K562 treated with DMSO at 1 percent for 24 hours (cell line): ENCODE data around the gene AKR1A1. TPM values are rescaled to one million over a fixed set of nuclear protein-coding genes. Genes with fewer than 3 reads are reported as not detected.

Experiments used
- total RNA-seq: library from RNA; unstranded; fragments of 300-600 nt; gene quantifications from 2 replicates; pipeline ENCODE4 v1.2.3, GENCODE V29; 2022; ENCODE audit warnings: low read depth; ENCODE audit not compliant: insufficient read depth

The AKR1A1 gene
- 191 and 214 TPM in 2 replicates for total RNA-seq

DNA sequence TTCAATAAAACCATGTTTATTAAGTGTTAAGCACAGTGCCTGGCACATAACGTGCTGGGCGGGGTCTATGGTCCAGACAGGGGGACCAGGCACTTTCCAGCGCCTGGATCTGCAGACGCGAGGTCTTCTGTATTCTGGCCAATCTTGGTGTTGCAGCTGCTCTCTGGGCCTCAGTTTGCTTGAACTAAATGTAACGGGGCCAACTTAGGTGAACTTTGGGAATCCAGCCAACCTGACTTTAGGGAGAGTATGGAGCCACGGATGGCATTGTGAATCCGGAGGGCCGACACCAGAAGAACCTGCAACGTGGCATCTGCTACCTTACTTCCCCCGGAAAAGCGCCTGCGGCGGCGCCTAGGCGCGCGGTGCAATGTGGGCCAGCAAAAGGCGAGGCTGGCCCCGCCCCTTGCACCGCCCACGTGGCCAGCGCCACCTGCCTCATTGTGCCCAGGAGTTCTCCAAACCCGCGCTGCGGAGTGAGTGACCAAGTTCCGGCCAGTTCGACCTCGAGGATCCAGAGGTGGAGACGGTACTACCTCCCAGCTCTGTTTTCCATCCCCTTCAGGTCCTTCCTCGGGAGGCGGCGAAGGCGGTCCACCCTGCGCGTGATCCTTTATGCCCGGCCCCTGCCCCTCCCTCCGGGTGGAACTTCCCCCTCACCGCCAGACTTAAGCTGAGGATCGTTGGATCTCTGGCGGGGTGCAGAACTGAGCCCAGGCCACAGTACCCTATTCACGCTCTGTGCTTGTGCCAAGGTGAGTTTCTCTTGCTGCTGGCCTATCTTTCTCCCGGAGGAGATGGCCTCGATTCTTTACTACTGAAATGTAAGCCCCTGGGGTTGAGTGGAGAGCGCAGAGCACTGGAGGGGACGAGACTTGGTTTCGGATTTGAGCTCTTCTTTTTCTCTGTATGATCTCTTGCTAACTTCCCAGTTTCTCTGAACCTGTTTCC, at the start of gene AKR1A1:
Gene AKR1A1 (plus strand): TSS at position 426 of the 951 bp plus-strand sequence. CDS start 10,969 bp downstream, outside the sequence.

DNA sequence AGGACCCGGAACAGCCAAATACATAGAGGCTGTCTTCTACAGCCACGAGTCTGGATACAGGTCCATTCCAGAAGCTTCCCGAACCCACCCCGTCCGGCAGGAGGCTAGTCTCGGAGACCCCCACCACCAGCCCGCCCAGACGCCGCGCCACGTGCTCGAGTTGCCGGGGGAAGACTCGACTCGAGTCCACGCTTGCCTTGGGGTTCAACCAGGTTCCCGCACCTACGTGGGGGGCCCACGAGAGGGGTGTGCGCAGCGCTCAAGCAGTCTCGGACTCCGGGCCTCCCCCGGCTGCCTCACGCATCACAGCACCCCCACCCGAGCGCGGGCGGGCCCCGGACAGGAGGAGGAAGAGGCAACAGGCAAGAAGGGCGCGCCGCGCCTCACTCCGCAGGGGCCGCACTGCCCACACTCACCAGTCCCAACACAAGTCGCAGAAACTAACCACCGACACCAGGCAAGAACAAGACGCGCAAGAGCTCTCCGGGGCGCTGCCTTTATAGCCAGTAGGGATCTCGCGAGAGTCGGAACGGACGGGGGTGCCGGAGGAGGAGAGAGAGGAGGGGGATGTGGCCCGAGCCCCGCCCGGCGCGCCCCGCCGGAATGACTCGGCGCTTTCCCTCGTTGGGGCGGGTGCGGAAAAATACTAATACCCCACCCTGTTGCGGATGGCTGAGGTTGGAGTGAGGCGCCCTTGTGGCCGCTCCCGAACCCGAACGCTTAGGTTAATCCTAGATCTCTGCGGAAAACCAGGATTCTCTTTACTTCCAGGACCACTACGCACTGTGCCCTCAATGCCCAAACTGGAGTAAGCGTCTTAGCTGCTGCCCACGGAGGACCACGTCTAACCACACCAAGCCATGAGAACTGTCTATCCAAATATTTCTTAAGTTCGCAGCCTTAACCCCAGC, 29.0 kb upstream of the AKR1A1 start, which contains the start of gene PRDX1:
Gene PRDX1 (minus strand): TSS at position 472 of the 911 bp plus-strand sequence. CDS start 2,841 bp downstream, outside the sequence.

DNA sequence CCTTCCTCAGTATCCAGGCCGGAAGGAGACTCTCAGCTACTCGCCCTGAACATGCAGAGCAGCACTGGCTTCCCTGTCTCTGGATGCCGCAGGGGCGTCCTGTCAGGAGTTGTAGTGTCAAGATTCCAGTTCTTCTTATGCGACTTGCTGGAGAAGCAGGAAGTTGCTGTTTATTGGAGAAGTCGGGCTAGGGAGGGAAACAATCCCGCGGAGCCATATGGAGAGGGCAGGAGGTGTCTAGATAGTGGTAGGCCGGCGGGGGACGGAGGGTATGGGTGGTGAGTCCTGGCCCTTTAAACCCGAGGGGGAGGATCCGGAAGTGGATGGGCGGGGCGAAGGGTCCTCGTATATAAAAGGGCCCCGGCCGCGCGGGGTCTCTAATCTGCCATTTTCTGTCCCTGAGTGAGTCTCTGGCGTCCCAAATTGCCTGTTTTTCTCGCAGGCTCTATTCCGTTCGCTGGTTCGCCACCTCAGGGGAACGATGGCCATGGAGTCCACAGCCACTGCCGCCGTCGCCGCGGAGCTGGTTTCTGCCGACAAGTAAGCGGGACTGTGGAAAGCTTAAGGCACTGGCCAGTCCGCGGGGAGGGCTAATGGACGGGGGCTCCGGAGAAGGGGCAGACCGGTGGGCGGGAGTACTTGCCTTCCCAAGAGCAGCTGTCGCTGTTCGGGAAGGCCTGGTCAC, 33.2 kb downstream of the AKR1A1 start, which contains the start of gene NASP:
Gene NASP (plus strand): TSS at position 376 of the 685 bp plus-strand sequence. CDS start 106 bp downstream, at position 482.

Other genes with a start within 250 kb of the AKR1A1 start
- gene HPDL, start 223.9 kb upstream of the AKR1A1 start, total RNA-seq = 0.69 TPM in 1 of 2 replicates, not detected in the other
- 17.6 and 18.3 TPM in 2 replicates for gene TOE1, start 210.7 kb upstream of the AKR1A1 start, total RNA-seq
- gene MUTYH, start 210.4 kb upstream of the AKR1A1 start, total RNA-seq = 24.1 and 30.7 TPM in 2 replicates
- gene TESK2, start 59.7 kb upstream of the AKR1A1 start, total RNA-seq = 12.4 and 13.0 TPM in 2 replicates
- gene CCDC163, start 50.8 kb upstream of the AKR1A1 start, total RNA-seq = 7.2 and 8.5 TPM in 2 replicates
- 4.0 and 4.7 TPM in 2 replicates for gene MMACHC, start 50.5 kb upstream of the AKR1A1 start, total RNA-seq
- gene PRDX1, start 28.9 kb upstream of the AKR1A1 start, total RNA-seq = 737 and 823 TPM in 2 replicates
- gene NASP, start 33.2 kb downstream of the AKR1A1 start, total RNA-seq = 260 and 278 TPM in 2 replicates
- 2.1 and 2.4 TPM in 2 replicates for gene CCDC17, start 73.2 kb downstream of the AKR1A1 start, total RNA-seq
- 46.2 and 52.6 TPM in 2 replicates for gene GPBP1L1, start 135.7 kb downstream of the AKR1A1 start, total RNA-seq
- gene TMEM69, start 137.4 kb downstream of the AKR1A1 start, total RNA-seq = 39.4 and 42.7 TPM in 2 replicates
- 7.1 and 7.8 TPM in 2 replicates for gene IPP, start 199.8 kb downstream of the AKR1A1 start, total RNA-seq